Uterus (tissue), 4 donors: ENCODE measurements around the gene SORT1. TPM values are rescaled to one million over a fixed set of nuclear protein-coding genes. Genes with fewer than 3 reads are reported as not detected.
"Not testable (repeated sequence)": the region's sequence is repeated elsewhere in the genome, so short reads cannot be mapped to it uniquely, and the experiment has no call there.

ENCODE experiments used
- DNase-seq, 2 donors: peaks; one replicate each; pipeline ENCODE4 v3.0.0-alpha.2; 2019 to 2020
- H3K27ac ChIP-seq, 2 donors: fragments of 200-600 bp; sonication (generic); 1 replicate in 1 of 2; 2 replicates in 1 of 2; pipeline ENCODE4 v1.5.1; 2016 to 2018
- H3K27me3 ChIP-seq, 2 donors: fragments of 200-600 bp; sonication (generic); one replicate each; pipeline ENCODE4 v1.5.1; 2018 to 2019; ENCODE audit warnings: control low read depth in 1 of 2
- H3K36me3 ChIP-seq, 2 donors: fragments of 200-600 bp; sonication (generic); one replicate each; pipeline ENCODE4 v1.5.1; 2019; ENCODE audit warnings: control low read depth in 1 of 2
- H3K4me1 ChIP-seq, 2 donors: fragments of 200-600 bp; sonication (generic); one replicate each; pipeline ENCODE4 v1.5.1; 2018 to 2019; ENCODE audit warnings: control low read depth in 1 of 2
- H3K4me3 ChIP-seq, 2 donors: fragments of 200-600 bp; sonication (generic); 1 replicate in 1 of 2; 2 replicates in 1 of 2; pipeline ENCODE4 v1.5.1; 2018 to 2019; ENCODE audit warnings: mild to moderate bottlenecking in 1 of 2
- H3K9me3 ChIP-seq, 2 donors: fragments of 200-600 bp; sonication (generic); one replicate each; pipeline ENCODE4 v1.5.1; 2019; ENCODE audit warnings: control low read depth in 1 of 2
- CTCF ChIP-seq, 4 experiments: fragments of 200-600 bp in 2 of 4; fragments of 450-650 bp in 2 of 4; sonication (generic) in 2 of 4; IDR thresholded peaks; one replicate each; pipeline ENCODE4 v1.5.1; 2016 to 2019; ENCODE audit warnings: antibody characterized with exemption in 4 of 4, mild to moderate bottlenecking in 2 of 4, moderate library complexity in 1 of 4
- POLR2A ChIP-seq, 2 donors: fragments of 450-650 bp; IDR thresholded peaks; one replicate each; pipeline ENCODE4 v1.6.1; 2016; ENCODE audit warnings: antibody characterized with exemption in 2 of 2, mild to moderate bottlenecking in 1 of 2, moderate library complexity in 1 of 2
- intact Hi-C: fragments of 100-400 bp; cut with DNase I; formaldehyde crosslinking; loops from one replicate; pipeline ENCODE4 v1.15.1; 2023; ENCODE audit warnings: low total_unique reads
- total RNA-seq, 4 donors: library from RNA; depleted of rRNA in 3 of 4; stranded (reverse); fragments of >200 nt in 3 of 4; gene quantifications; one replicate each; pipeline versions ENCODE4 v1.1.0 to v1.2.4, GENCODE V29; 2014 to 2023
- donor health status: DM: yes; HTN: yes; CAD: no.

Gene SORT1
- total RNA-seq, 4 donors from 2014 or later: 20.2 to 43.4 (median 27.9) TPM

- Histone ChIP-seq H3K36me3 (no peaks in the 10 kb centered on the region), H3K27ac (no peak overlapping the region), H3K4me3 (no peak overlapping the region), H3K27me3 (no peaks in the 10 kb centered on the region), H3K9me3 (no peaks in the 10 kb centered on the region), H3K4me1 (no peaks in the 10 kb centered on the region)
- no peak for TF ChIP-seq POLR2A (IDR thresholded peaks at IDR 0.05)
- TF ChIP-seq CTCF (IDR thresholded peaks at IDR 0.05): no peak
- DNase-seq: no peak
- intact Hi-C loops: no loop called here
Measured at GRCh38 chr1:109307274-109308021, 90.3 kb downstream of the SORT1 start.

- H3K27ac ChIP-seq: no peak within 1 kb of the TSS
- intact Hi-C loops: no loop called here
- no peaks in the 10 kb centered on the region for H3K9me3 ChIP-seq
- H3K27me3 ChIP-seq: no peaks in the 10 kb centered on the region
- no peak for DNase-seq
- no peaks in the 10 kb centered on the region for H3K36me3 ChIP-seq
- H3K4me1 ChIP-seq: no peaks in the 10 kb centered on the region
- no peak within 1 kb of the TSS for H3K4me3 ChIP-seq
- TF ChIP-seq POLR2A (IDR thresholded peaks at IDR 0.05): no peak
- no peak for TF ChIP-seq CTCF (IDR thresholded peaks at IDR 0.05)
Measured at GRCh38 chr1:109306832-109307273, 90.9 kb downstream of the SORT1 start, which contains the start of gene MYBPHL. MYBPHL (minus strand) TSS chr1:109307011; CDS start chr1:109306991, 20 bp downstream.

- H3K4me1 ChIP-seq, H3K36me3 ChIP-seq, H3K27me3 ChIP-seq, intact Hi-C loops, H3K9me3 ChIP-seq, H3K27ac ChIP-seq, H3K4me3 ChIP-seq, DNase-seq: not testable (repeated sequence)
Measured at GRCh38 chr1:109305991-109306390, 91.7 kb downstream of the SORT1 start.

- no peak overlapping the region for H3K27ac ChIP-seq
- DNase-seq: no peak
- no peak overlapping the region for H3K4me3 ChIP-seq
- no peaks in the 10 kb centered on the region for H3K9me3 ChIP-seq
- no peaks in the 10 kb centered on the region for H3K27me3 ChIP-seq
- TF ChIP-seq POLR2A (IDR thresholded peaks at IDR 0.05): no peak
- TF ChIP-seq CTCF (IDR thresholded peaks at IDR 0.05): no peak
- intact Hi-C loops: no loop called here
- no peaks in the 10 kb centered on the region for H3K4me1 ChIP-seq
- no peaks in the 10 kb centered on the region for H3K36me3 ChIP-seq
Measured at GRCh38 chr1:109304226-109304920, 93.3 kb downstream of the SORT1 start.

- DNase-seq: no peak
- no peaks in the 10 kb centered on the region for H3K27me3 ChIP-seq
- intact Hi-C loops: no loop called here
- no peaks in the 10 kb centered on the region for H3K4me1 ChIP-seq
- TF ChIP-seq POLR2A (IDR thresholded peaks at IDR 0.05) (no peak), CTCF (IDR thresholded peaks at IDR 0.05) (no peak)
- H3K4me3 ChIP-seq: no peak overlapping the region
- H3K36me3 ChIP-seq: no peaks in the 10 kb centered on the region
- H3K9me3 ChIP-seq: no peaks in the 10 kb centered on the region
- no peak overlapping the region for H3K27ac ChIP-seq
Measured at GRCh38 chr1:109301874-109302273, 95.8 kb downstream of the SORT1 start.
